Measurements from ENCODE around the gene POU2F3. TPM values are rescaled to one million over a fixed set of nuclear protein-coding genes. Genes with fewer than 3 reads are reported as not detected.

POU2F3 gene
- total RNA-seq, 1 donor from 2014 or later = 1.4 TPM

DNA sequence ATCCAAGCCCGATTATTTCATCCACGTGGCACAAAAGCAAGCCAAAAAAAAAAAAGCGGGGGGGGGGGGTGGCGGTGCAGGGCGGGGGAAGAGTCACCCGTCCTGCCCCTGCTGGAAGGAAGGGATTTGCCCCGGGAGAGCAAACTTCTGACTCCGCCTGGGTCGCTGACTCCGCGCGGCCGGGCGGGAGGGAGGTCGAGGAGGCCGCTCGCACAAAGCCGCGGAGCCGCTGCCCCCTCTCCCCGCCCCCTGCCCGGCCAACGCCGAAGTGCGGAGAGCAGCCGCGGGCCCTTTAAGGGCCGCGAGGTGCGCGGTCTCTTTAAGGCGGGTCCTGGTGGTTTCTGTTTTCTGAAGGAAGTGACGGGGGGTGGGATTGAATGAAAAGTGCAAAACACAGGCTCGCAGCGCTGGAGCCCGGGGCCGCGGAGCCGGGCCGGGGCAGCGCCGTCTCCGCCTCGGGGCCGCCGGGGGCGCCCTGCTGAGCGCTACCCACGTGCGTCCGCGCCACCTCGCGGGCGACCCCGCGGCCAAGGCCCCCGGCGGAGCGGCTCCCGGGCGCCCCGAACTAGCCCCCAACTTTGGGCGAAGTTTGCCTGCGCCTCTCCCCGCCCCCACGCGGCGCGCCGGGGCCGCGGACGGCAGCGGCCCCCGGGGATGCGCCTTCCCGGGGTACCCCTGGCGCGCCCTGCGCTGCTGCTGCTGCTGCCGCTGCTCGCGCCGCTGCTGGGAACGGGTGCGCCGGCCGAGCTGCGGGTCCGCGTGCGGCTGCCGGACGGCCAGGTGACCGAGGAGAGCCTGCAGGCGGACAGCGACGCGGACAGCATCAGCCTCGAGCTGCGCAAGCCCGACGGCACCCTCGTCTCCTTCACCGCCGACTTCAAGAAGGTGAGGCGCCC lies 29.1 kb upstream of the POU2F3 start, which contains the start of gene OAF:
Gene OAF, plus strand, starts transcription at position 407 of the 896 bp plus-strand sequence. Its CDS starts 248 bp downstream, at position 655.
- TF ChIP-seq, protein P1, sequence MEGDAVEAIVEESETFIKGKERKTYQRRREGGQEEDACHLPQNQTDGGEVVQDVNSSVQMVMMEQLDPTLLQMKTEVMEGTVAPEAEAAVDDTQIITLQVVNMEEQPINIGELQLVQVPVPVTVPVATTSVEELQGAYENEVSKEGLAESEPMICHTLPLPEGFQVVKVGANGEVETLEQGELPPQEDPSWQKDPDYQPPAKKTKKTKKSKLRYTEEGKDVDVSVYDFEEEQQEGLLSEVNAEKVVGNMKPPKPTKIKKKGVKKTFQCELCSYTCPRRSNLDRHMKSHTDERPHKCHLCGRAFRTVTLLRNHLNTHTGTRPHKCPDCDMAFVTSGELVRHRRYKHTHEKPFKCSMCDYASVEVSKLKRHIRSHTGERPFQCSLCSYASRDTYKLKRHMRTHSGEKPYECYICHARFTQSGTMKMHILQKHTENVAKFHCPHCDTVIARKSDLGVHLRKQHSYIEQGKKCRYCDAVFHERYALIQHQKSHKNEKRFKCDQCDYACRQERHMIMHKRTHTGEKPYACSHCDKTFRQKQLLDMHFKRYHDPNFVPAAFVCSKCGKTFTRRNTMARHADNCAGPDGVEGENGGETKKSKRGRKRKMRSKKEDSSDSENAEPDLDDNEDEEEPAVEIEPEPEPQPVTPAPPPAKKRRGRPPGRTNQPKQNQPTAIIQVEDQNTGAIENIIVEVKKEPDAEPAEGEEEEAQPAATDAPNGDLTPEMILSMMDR (conservative IDR thresholded peaks at IDR 0.05; ENCODE audit: low read depth, low read length) = no peak
- no peak for DNase-seq (ENCODE audit: low read depth)
- H3K4me3 ChIP-seq (ENCODE audit: low read depth, low read length) = peak within 1 kb of the TSS; percentile 94

- no peak for DNase-seq (ENCODE audit: low read depth)
- TF ChIP-seq, protein P1 (conservative IDR thresholded peaks at IDR 0.05; ENCODE audit: low read depth, low read length) = no peak
- peak overlapping the region; percentile 94 for H3K4me3 ChIP-seq (ENCODE audit: low read depth, low read length)
Measured at GRCh38 chr11:120211522-120212258, 28.2 kb upstream of the POU2F3 start.

DNA sequence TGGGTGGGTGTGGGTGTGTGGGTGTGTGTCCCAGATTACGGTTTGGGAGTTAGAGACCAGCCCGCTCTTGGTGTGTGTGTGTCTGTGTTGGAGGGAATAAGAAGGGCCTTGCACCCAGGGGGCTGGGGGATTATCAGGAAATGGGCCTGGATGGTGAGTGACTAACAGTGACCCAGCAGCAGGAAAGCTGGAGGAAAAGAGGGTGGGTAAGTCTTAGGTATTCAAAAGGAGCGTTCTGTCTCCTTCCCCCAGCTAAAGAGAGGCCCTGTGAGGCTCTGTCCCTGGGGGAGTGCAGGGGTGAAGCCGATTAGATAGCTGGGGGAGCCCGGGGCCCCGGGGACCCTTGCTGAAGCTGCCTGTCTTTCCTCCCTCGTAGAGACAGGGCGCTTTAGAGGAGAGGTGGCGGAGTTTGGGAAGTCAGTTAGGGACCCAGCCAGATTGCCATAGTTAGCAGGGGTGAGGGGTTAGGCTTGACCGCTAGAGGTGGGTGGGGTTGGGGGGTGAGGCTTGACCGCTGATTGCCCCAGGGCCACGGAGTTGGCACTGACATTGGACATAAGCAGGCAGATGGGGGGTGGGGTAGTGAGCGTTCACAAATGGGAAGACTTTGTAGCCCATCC lies 27.6 kb upstream of the POU2F3 start:
- no peak for DNase-seq (ENCODE audit: low read depth)
- H3K4me3 ChIP-seq (ENCODE audit: low read depth, low read length) = peak overlapping the region; percentile 94
- TF ChIP-seq, protein P1 (conservative IDR thresholded peaks at IDR 0.05; ENCODE audit: low read depth, low read length) = no peak

DNA sequence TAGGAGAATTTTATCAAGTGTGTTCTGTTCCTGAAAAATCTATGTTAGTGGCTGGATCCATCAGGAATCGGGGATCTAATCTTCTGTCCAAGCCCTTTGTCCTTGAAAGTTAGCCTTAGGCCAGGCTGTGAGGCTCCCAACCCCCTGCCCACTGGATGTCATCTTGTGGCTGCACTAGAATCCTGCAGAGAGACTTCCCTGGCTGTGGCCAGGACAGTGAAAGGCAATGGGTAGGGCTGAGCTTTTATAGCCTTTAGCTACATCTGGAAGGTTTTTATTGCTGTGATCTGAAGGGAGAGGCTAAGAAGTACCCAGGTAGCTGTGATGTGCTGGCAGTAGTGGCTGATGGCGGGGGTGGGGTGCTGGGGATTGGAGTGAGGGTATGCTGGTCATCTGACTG lies 27.0 kb upstream of the POU2F3 start:
- DNase-seq (ENCODE audit: low read depth) = no peak
- H3K4me3 ChIP-seq (ENCODE audit: low read depth, low read length) = peak overlapping the region; percentile 94
- TF ChIP-seq, protein P1 (conservative IDR thresholded peaks at IDR 0.05; ENCODE audit: low read depth, low read length) = no peak

GRCh38 chr11:120214581-120214980 lies 25.4 kb upstream of the POU2F3 start:
- TF ChIP-seq, protein P1 (conservative IDR thresholded peaks at IDR 0.05; ENCODE audit: low read depth, low read length) = no peak
- DNase-seq (ENCODE audit: low read depth) = no peak
- H3K4me3 ChIP-seq (ENCODE audit: low read depth, low read length) = no peak overlapping the region

DNA sequence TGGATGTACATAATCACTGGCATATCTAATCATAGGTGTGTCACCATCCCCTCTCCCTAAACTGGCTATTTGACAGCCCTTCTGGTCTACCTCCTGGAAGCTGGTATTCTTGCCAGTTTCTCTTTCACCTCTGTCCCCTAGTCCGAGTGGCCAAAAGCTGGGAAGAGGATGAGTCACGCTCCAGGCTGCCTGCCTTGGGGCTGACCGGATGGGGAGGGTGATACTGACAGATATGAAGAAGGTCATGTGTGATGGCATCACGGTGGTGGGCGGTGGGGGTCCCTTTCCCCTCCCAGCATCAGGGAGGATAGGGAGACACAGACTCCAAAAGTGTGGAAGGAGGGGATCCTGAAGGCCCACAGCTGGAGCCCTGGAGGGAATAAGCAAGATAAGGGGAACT lies 24.3 kb upstream of the POU2F3 start:
- no peak for DNase-seq (ENCODE audit: low read depth)
- TF ChIP-seq, protein P1 (conservative IDR thresholded peaks at IDR 0.05; ENCODE audit: low read depth, low read length) = no peak
- H3K4me3 ChIP-seq (ENCODE audit: low read depth, low read length) = no peak overlapping the region

Data from epithelial cell of proximal tubule (primary cell).